ENCODE measurements around the gene ATXN7L1. TPM values are rescaled to one million over a fixed set of nuclear protein-coding genes. Genes with fewer than 3 reads are reported as not detected.
"Not testable (repeated sequence)": the region's sequence is repeated elsewhere in the genome, so short reads cannot be mapped to it uniquely, and the experiment has no call there.

Gene ATXN7L1
- total RNA-seq, 1 experiment from 2014 or later, result 16.3 TPM

DNA sequence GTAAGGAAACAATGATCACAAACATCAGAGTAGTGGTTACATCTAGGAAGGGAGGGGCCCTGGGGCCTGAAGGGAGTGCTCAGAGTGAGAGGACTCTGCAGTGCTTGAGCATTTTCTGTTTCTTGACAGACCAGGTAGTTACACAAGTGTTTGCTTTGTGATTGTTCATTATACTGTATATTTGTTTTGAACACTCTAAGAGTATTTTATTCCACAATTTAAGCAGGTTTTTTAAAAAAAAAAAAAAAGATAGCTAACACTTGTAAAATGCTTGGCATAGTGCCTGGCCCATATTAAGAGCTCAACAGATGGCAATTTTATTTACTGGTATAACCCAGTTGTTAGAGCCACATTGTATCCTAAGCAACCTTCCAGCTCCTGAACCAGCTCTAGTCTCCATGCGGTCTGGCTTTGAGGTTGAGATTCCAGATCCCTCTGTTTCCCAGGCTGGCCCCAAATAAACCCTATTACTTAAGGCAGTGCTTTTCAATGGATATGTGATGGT lies 20.1 kb upstream of the ATXN7L1 start:
- no peak for DNase-seq (ENCODE audit: low read depth, low spot score)

DNA sequence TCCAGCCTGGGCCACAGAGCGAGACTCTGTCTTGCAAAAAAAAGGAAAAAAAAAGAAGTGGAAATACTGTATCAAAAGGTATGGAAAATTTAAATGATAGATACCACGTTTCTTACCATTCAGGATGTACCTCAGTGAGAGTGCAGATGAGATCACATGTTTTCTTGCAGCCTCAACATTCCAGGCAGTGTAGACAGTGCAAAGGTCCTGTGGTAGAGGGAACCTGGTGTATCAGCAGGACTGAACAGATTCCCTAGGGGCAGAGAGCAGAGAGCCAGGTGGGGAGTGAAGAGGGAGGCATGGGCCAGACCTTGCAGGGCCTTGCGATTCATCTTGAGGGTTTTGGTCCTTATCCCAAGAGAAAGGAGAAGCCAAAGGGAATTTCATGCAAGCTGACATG lies 17.7 kb upstream of the ATXN7L1 start:
- DNase-seq (ENCODE audit: low read depth, low spot score), result no peak
- in situ Hi-C loops (cut with HindIII; ENCODE audit: low pct_unique_long_range_greater_than_20kb, low sequenced_read_pairs), result no loop called here

More for the DNA sequence above, 20.1 kb upstream of the ATXN7L1 start:
- in situ Hi-C loops (cut with HindIII; ENCODE audit: low pct_unique_long_range_greater_than_20kb, low sequenced_read_pairs), result no loop called here

DNA sequence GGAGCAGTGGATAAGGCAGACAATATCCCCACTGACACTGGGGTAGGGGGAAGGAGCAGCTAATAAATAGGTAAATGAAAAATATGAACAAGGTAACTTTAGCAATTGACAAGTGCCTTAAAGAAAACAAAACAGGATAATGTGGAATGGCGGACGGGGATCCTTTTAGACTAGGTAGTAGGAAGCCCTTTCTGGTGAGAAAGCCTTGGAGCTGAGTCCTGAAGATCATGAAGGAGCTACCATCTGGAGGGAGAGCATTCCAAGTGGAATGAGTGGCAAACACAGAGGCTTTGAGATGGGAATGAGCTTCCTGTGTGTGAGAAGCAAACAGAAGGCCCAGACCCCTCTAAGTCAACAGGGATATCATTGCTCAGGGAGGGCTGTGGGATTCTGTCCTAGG lies 16.0 kb upstream of the ATXN7L1 start:
- DNase-seq (ENCODE audit: low read depth, low spot score), result no peak
- in situ Hi-C loops (cut with HindIII; ENCODE audit: low pct_unique_long_range_greater_than_20kb, low sequenced_read_pairs), result no loop called here

DNA sequence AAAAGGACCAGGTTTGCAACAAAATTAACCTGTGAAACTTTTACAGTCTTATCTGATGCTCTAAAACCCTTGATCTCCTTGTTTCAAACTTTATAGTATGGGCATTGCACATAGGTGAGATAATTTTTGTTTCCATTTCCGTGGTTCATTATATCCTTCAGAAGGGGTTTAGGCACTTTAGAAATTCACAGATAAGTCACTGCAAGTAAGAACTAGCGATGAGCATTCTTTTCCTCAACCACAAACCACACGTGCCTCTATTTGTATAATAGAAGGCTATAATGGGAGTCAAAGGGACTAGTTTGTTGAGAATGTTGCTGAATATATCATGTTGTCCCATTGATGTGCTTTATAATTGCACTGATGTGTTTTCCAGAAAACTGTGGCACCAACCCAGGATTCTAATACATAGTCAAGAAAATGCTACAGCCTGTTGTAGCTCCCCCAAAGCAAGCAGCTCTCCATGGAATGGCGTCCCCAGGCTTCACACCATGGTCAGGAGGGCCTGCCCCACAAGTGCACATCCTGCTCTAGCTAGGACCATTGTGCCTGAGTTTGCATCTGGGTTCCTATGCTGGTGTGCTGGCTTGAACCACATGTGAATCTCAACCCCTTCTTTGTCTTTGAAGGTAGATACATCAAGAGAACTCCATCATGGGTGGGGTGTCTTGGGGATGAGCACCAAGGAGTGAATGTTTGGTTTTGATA lies 14.0 kb upstream of the ATXN7L1 start:
- no peak for DNase-seq (ENCODE audit: low read depth, low spot score)
- in situ Hi-C loops (cut with HindIII; ENCODE audit: low pct_unique_long_range_greater_than_20kb, low sequenced_read_pairs), result no loop called here

DNA sequence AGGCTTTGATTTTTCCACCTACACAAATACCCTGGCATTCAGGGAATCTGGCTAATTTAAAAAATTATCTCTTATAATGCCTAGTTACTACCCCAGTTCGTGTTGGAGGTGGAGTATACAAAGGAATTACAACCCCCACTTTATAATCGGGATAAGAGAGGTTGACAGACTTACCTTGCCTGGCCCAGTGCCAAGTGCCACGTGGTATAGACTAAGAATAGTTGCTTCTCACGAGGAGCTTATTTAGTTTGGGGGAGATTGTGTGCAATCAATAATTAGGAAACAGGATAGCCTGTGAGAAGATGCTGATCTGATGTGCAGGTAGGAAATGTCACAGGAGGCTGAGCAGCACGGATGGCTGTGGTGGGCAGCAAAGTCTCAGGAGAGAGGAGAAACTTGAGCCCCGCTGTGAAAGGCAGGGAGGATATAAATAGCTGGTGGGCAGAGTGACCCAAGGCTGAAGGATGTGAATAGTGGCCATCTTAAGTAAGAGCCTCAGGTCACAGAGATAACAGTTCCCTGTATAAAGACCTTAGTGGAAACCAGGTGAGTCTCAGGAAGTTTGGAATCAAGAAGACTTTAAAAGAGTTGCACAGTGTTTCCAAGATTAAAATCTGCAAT lies 11.3 kb upstream of the ATXN7L1 start:
- in situ Hi-C loops (cut with HindIII; ENCODE audit: low pct_unique_long_range_greater_than_20kb, low sequenced_read_pairs), result no loop called here

DNA sequence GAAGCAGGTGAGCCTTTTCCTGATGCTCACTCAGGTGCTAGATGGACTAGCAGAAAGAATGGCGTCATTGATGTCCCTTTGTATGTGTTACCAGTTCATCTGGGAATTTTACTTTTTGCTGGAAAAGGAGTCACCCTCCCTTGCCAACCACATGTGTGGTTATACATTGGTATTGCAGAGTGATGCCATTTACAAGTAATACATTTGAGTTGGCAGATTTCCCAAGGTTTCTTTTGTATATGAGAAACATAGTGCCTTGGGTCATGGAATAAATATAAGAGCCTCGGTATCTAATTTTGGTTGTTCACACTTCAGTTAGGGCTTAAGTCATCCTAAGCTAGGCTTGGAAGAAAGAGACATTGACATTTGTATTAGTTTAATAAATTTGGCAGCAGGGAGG lies 10.4 kb upstream of the ATXN7L1 start:
- in situ Hi-C loops (cut with HindIII; ENCODE audit: low pct_unique_long_range_greater_than_20kb, low sequenced_read_pairs), result no loop called here

More for the DNA sequence above, 11.3 kb upstream of the ATXN7L1 start:
- no peak for DNase-seq (ENCODE audit: low read depth, low spot score)

DNA sequence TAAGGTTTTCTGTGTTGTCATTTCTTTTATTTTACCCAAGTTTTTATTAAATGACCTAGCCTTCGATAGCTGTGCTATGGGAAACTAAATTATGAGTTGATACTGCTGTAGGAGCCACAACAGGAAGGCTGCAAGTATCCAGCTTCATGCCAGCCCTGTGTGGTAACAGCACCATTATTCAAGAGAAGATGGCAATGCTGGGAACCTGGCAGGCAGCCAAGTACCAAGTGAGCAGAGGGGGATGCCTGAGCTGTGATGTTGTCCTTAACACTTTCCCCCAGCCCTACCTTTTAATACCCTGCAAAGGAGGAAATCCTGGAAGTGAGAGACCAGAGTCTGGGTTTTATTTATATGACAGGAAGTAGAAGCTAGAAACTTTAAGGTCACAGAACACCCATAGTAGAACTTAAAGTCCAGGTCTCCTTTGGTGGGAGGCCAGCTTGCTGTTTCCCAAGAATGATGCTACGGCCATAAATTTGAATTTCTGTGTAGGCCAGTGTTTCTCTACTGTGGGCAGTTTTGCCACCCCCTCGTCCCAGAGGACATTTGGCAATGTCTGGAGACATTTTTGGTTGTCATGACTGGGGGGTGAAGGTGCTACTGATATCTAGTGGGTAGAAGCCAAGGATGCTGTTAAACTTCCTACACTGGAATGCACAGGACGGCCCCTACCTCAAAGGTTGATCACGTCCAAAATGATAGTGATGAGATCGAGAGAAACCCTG lies 9.2 kb upstream of the ATXN7L1 start:
- peak; percentile 29 for DNase-seq (ENCODE audit: low read depth, low spot score)
- in situ Hi-C loops (cut with HindIII; ENCODE audit: low pct_unique_long_range_greater_than_20kb, low sequenced_read_pairs), result no loop called here

More for the DNA sequence above, 10.4 kb upstream of the ATXN7L1 start:
- DNase-seq (ENCODE audit: low read depth, low spot score), result no peak

DNA sequence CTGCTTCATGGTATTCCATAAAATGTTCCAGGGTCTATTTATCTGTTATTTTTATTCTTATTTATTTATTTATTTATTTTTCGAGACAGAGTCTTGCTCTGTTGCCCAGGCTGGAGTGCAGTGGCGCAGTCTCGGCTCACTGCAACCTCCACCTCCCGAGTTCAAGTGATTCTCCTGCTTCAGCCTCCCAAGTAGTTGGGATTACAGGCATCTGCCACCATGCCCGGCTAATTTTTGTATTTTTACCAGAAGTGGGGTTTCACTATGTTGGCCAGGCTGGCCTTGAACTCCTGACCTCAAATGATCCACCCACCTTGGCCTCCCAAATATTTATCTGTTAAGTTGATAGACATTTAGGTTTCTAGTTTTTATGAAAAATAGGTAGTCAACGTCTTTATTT lies 6.8 kb upstream of the ATXN7L1 start:
- DNase-seq (ENCODE audit: low read depth, low spot score); in situ Hi-C loops (cut with HindIII; ENCODE audit: low pct_unique_long_range_greater_than_20kb, low sequenced_read_pairs): not testable (repeated sequence)

DNA sequence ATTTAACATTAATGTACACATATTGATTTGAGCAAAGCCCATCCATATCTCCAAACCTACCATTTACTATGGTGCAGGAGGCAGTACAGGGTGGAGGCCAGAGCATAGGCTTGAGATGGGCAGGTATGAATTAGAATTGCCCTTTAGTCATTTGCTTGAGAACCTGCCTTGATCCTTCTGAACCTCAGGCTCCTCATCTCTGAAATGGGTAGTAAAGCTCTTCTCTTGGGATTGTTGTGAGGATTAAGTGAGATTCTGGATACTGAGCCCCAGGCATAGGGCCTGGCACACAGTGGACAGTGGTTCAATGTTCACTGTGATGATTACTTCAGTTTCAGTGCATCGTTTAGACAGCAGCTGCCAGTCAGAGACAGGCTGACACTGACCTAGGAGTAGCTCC lies 5.0 kb upstream of the ATXN7L1 start:
- no peak for DNase-seq (ENCODE audit: low read depth, low spot score)
- in situ Hi-C loops (cut with HindIII; ENCODE audit: low pct_unique_long_range_greater_than_20kb, low sequenced_read_pairs), result no loop called here

DNA sequence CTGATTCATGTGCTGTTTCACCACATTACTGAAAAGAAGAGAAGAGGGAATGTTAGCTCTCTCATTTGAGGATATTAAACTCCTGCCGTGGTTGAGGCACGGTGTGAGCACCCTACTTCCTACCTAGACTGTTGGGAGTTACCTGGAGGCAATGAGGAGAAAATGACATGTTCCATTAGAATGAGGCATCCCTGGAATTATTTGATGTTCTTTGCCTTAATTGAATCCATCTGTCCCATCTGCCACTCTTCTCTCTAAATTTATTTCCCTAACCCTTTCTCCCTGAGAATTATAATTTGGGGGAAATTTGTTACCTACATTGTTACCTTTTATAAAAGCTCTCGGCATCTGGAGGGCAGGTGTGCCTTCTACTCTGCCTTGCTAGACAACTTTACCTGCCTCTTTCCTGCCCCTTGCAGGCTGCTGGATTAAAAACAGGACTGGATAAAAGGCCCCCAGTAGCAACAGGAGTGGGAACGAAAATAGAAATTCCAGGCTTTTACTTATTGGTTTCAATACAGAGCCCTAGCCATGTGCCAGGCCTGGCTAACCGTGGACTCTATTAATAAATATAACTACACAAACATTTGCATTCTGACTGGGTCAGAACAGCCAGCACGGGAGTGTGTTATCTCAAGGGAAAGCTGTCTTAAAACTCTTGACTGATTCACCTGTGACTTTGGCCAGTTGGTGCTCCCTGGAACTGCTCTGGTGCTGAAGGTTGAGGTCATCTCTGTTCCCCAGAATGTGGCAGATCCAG lies 4.4 kb upstream of the ATXN7L1 start:
- in situ Hi-C loops (cut with HindIII; ENCODE audit: low pct_unique_long_range_greater_than_20kb, low sequenced_read_pairs), result no loop called here
- DNase-seq (ENCODE audit: low read depth, low spot score), result no peak

DNA sequence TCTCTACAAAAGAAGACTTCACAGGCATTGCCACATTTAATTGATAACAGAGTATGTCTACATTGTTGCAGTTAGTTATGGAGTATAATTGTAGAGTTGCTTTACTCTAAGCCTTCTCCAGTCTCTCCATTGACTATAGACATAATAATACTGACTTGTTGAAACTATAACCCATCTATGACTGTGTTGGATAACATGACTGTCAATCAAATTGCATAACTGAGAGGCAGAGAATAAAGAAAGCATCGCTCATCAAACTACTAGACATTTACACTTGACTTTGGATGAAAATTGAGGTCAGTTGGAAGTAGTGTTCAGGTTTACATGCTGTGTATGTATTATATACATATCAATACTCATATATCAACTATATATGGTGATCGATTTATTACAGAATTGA lies 3.4 kb upstream of the ATXN7L1 start:
- no peak for DNase-seq (ENCODE audit: low read depth, low spot score)
- in situ Hi-C loops (cut with HindIII; ENCODE audit: low pct_unique_long_range_greater_than_20kb, low sequenced_read_pairs), result no loop called here

DNA sequence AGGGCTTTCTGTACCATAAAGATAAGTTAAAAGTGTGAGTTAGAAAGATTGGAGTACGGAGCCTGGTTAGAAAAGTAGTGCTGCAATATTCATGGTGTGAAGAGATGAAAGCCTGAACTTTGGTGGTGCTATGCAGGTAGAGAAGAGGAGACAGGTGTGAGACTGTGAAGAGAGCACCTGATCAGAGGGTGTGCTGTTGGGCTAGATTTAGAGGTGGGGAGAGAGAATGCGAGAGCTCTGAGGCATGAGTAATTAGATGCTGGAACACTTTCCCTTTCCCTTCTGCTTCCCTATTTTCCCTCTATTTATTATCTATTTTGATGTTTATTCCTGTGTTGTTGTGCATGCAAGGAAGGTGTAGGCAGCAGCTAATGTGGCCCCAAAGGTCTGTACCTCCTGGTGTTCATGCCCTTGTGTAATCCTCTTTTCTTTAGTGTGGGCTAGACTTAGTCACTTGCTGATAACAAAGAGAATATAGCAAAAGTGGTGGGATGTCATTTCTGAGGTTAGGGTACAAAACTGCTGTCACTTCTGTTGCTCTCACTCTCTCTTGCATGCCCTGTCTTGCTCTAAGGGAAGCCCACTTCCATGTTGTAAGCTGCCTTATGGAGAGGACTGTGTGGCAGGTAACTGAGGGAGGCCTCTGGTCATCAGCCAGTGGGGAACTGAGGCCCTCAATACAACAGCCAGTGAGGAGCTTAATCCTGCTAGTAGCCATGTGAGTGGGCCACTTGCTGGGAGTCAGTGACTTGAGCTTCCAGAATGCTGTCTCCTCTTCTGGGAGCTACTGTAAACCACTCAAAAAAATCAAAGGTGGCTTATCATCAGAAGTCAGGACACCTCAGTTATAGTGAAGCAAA lies 2.6 kb upstream of the ATXN7L1 start:
- DNase-seq (ENCODE audit: low read depth, low spot score), result no peak
- in situ Hi-C loops (cut with HindIII; ENCODE audit: low pct_unique_long_range_greater_than_20kb, low sequenced_read_pairs), result no loop called here

DNA sequence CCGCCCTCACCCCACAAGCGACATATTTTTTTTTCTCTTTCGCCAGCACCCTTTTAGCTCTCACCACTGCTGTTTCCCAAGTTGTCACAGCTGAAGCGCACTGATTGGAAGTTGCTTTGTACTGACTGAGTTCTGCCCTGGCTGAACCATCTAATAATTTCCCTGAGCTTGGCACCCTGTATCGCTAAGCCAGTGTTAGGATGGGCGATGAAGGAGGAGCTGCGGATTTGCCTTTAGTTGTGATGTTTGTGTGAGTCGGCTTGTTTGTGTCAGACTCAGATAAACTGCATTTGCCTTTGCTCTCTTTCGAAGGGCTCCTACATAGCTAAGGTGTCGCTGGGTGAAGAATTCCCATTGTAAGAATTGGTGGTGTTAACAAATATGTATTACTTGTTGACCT lies 1.3 kb upstream of the ATXN7L1 start:
- in situ Hi-C loops (cut with HindIII; ENCODE audit: low pct_unique_long_range_greater_than_20kb, low sequenced_read_pairs), result no loop called here
- no peak for DNase-seq (ENCODE audit: low read depth, low spot score)

DNA sequence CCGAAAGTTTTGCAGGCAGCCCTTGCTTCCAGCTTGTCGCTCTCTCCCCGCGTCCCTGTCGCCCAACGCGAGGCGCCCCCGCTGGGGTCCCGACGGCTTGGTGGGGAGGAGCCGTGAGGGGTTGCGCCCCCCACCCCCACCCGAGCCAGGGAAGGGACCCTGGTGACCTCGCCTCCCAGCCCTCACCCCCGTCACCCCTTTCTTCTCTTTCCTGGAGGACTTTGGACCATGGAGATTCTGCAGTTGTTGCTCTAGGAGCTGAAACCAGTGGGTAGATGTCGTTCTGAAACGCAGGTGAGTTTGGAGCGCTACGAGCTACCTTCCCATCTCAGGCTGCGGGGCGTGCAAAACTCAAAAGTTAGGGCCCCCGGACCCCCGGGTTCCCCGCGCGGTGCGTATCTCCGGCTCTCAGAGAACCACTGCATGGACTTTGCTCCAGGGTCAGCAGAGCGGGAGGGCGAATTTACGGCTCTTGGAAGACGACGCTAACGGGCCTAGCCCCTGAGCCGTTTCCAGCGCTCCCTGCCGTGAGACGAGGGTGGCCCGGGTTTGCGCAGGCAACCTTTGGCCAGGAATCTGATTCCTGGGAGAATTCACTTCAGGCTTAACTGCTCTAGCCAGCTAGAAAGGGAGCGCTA lies 684 bp upstream of the ATXN7L1 start:
- peak; percentile 53 for DNase-seq (ENCODE audit: low read depth, low spot score)
- in situ Hi-C loops (cut with HindIII; ENCODE audit: low pct_unique_long_range_greater_than_20kb, low sequenced_read_pairs), result no loop called here

DNA sequence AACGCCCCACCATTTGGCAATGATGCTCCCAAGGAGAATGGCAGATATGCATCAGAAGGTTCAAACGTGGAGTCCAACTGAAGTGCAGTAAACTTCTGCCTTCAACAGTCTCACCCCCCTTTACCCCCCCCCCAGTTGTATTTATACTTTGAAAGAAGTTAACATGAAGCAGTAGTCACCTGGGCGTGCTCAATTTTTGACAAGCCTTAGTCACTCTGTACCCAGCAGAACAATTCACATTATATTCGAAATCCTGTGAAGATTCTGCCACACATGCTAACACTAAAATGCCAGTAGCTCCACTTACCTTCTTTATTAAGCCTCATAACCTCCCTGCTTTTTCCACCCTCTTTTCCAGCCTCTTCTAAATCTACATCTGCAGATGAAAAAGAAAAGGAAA lies 894 bp downstream of the ATXN7L1 start:
- no peak for DNase-seq (ENCODE audit: low read depth, low spot score)
- in situ Hi-C loops (cut with HindIII; ENCODE audit: low pct_unique_long_range_greater_than_20kb, low sequenced_read_pairs), result no loop called here

DNA sequence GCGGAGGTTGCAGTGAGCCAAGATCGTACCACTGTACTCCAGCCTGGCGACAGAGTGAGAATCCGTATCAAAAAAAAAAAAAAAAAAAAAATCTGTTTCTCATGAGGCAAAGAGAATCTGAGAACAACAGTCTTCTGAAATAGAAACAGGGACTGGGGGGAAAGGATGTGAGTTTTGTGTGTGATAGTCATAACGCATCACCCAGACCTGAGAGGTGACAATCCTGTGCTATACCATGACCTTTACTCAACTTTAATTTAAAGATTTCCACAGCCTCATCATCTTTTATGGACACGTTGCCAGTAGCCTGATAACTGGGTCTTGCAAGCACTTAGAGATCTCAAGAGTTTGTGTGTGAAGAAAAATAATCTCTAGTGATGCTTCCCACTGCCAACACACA lies 2.3 kb downstream of the ATXN7L1 start:
- in situ Hi-C loops (cut with HindIII; ENCODE audit: low pct_unique_long_range_greater_than_20kb, low sequenced_read_pairs), result no loop called here
- DNase-seq (ENCODE audit: low read depth, low spot score), result no peak

DNA sequence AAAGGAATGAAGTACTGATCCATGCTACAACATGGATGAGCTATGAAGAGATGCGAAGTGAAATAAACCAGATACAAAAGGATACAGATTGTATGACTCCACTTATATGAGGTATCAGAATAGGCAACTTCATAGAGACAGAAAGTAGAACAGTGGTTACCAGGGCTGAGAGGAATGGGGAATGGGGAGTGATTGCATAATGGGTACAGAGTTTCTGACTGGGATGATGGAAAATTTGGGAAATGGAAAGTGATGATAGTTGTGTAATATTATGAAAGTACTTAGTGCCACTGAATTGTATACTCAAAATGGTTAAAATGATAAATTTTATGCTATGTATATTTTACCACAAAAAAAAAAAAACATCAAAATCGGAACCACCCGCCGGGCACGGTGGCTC lies 3.9 kb downstream of the ATXN7L1 start:
- no peak for DNase-seq (ENCODE audit: low read depth, low spot score)
- in situ Hi-C loops (cut with HindIII; ENCODE audit: low pct_unique_long_range_greater_than_20kb, low sequenced_read_pairs), result no loop called here

All from SK-MEL-5 (cell line).